ENCODE measurements around the gene SH2D1A.

- TF ChIP-seq POLR2A (IDR thresholded peaks at IDR 0.05; ENCODE audit: low read depth, low read length) (no peak), TAF1 (IDR thresholded peaks at IDR 0.05; ENCODE audit: borderline replicate concordance, low read depth, low read length) (no peak), POLR2AphosphoS5 (IDR thresholded peaks at IDR 0.05; ENCODE audit: low read depth, low read length) (no peak)
Observed at GRCh38 chrX:124393238-124393637, 46.9 kb downstream of the SH2D1A start.

All from GM12892 (cell line).